Bladder microvascular endothelial cell (primary cell): ENCODE data around the gene PTCRA. TPM values are rescaled to one million over a fixed set of nuclear protein-coding genes. Genes with fewer than 3 reads are reported as not detected.

Source experiments
- total RNA-seq: library from RNA; depleted of rRNA; stranded (reverse); fragments of >200 nt; gene quantifications from 2 replicates; pipeline ENCODE4 v1.2.3, GENCODE V29; 2014

Gene PTCRA
- not detected in 2 replicates for total RNA-seq

GRCh38 chr6:42915732-42916131 is at the start of gene PTCRA:
PTCRA (plus strand) TSS chr6:42916053; CDS start chr6:42916070, 17 bp downstream.

GRCh38 chr6:42879372-42880239 is 36.2 kb upstream of the PTCRA start, which contains the start of gene RPL7L1:
RPL7L1 (plus strand) TSS chr6:42879616; CDS start chr6:42879911, 295 bp downstream.

GRCh38 chr6:42928986-42929820 is 13.3 kb downstream of the PTCRA start, which contains the start of gene CNPY3:
CNPY3 (plus strand) TSS chr6:42929480; CDS start chr6:42929571, 91 bp downstream.

GRCh38 chr6:42960243-42961019 is 44.6 kb downstream of the PTCRA start, which contains the start of gene GNMT:
GNMT (plus strand) TSS chr6:42960754; CDS start chr6:42960768, 14 bp downstream.

Other genes starting within 250 kb of the PTCRA start
- gene PRPH2, start 193.5 kb upstream of the PTCRA start, total RNA-seq: 0.49 and 1.1 TPM in 2 replicates
- 32.5 and 35.1 TPM in 2 replicates for gene TBCC, start 169.9 kb upstream of the PTCRA start, total RNA-seq
- 2.4 and 6.3 TPM in 2 replicates for gene BICRAL, start 134.0 kb upstream of the PTCRA start, total RNA-seq
- gene RPL7L1, start 36.4 kb upstream of the PTCRA start, total RNA-seq: 74.3 and 105 TPM in 2 replicates
- gene CNPY3, start 13.4 kb downstream of the PTCRA start, total RNA-seq: 26.6 and 41.3 TPM in 2 replicates
- under 0.01 TPM in 1 of 2 replicates, not detected in the other for gene GNMT, start 44.7 kb downstream of the PTCRA start, total RNA-seq
- 18.1 and 25.6 TPM in 2 replicates for gene PEX6, start 63.1 kb downstream of the PTCRA start, total RNA-seq
- gene PPP2R5D, start 68.5 kb downstream of the PTCRA start, total RNA-seq: 29.1 and 32.3 TPM in 2 replicates
- gene MEA1, start 97.9 kb downstream of the PTCRA start, total RNA-seq: 38.9 and 39.6 TPM in 2 replicates
- gene KLHDC3, start 98.2 kb downstream of the PTCRA start, total RNA-seq: 98.5 and 107 TPM in 2 replicates
- 59.3 and 85.0 TPM in 2 replicates for gene RRP36, start 105.6 kb downstream of the PTCRA start, total RNA-seq
- 20.9 and 41.9 TPM in 2 replicates for gene CUL7, start 137.8 kb downstream of the PTCRA start, total RNA-seq
- 12.0 and 17.6 TPM in 2 replicates for gene MRPL2, start 143.4 kb downstream of the PTCRA start, total RNA-seq
- 14.2 and 20.8 TPM in 2 replicates for gene KLC4, start 143.6 kb downstream of the PTCRA start, total RNA-seq
- 2.8 and 30.5 TPM in 2 replicates for gene PTK7, start 160.3 kb downstream of the PTCRA start, total RNA-seq